Activated CD8-positive, alpha-beta memory T cell treated with anti-CD3 and anti-CD28 coated beads for 4 hours (primary cell): Measurements from ENCODE around the gene EEFSEC.

Experiments used
- DNase-seq, 2 donors: peaks; one replicate each; pipeline ENCODE4 v3.0.0-alpha.2; 2020; ENCODE audit warnings: low read depth in 2 of 2

EEFSEC gene

GRCh38 chr3:128447561-128448013, 294.3 kb downstream of the EEFSEC start:
- no peak for DNase-seq

GRCh38 chr3:128448491-128448890, 295.2 kb downstream of the EEFSEC start:
- no peak for DNase-seq

GRCh38 chr3:128449111-128449638, 295.9 kb downstream of the EEFSEC start:
- DNase-seq = no peak

GRCh38 chr3:128452120-128452519, 298.8 kb downstream of the EEFSEC start:
- no peak for DNase-seq

GRCh38 chr3:128452678-128453275, 299.5 kb downstream of the EEFSEC start:
- no peak for DNase-seq

GRCh38 chr3:128453501-128454309, 300.4 kb downstream of the EEFSEC start:
- DNase-seq = no peak

GRCh38 chr3:128454310-128454618, 301.0 kb downstream of the EEFSEC start:
- DNase-seq = no peak

- no peak for DNase-seq
These were observed 301.8 kb downstream of the EEFSEC start for GRCh38 chr3:128455116-128455515.

- no peak for DNase-seq
These were observed 302.8 kb downstream of the EEFSEC start for GRCh38 chr3:128455786-128456748.

- no peak for DNase-seq
These were observed 303.8 kb downstream of the EEFSEC start for GRCh38 chr3:128456776-128457715.

- no peak for DNase-seq
These were observed 304.7 kb downstream of the EEFSEC start for GRCh38 chr3:128457937-128458336.
